ENCODE measurements around the gene PTPRJ.

PTPRJ gene

DNA sequence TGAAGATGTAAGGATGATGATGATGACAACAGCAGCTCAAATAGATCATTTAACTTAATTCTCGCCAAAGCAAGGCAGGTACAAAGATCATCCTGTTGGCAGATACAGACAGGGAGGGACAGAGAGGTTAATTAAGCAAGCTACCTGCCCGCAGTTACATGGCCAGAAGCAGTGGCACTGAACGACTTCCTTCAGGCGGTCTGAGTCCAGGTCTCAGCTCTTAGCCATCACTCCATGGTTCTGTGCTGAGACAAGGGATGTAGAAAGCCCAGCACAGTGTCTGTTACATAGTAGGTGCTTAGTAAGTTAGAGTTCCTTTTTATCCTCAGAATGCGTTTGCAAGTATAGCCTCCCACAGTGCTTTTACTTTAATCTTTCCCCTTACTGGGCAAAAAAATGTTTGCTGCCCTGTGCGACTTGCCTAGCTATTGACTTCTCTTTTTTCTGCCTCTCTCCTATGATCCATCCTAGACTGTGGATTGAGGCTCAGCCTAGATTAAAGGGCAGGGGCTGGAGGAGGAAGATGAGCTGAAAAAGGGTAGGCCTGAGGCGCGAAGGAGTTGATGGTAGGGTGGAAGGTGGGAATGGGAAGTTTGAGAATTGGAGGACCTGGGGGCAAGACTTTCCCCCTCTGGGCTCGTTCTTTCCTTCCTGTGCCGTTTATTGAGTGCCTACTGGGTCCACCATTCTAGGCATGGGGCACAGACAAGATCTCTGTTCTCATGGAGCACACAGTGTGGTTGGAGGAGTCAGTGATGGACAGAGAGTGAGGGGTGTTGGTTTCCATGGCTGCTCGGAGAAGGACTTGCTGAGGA lies 128.1 kb downstream of the PTPRJ start:
- no peak for TF ChIP-seq EZH2phosphoT487 (IDR thresholded peaks at IDR 0.05; ENCODE audit: borderline replicate concordance, low read length)
- TF ChIP-seq CTCF (IDR thresholded peaks at IDR 0.05; ENCODE audit: low read depth, low read length, poor library complexity, severe bottlenecking): no peak
- Histone ChIP-seq H3K4me3 (ENCODE audit: low read length) (peak overlapping the region; percentile 72; the same call in 1 of the 2 replicates), H3F3A (ENCODE audit: control insufficient read depth, insufficient read depth) (peaks cover 3% of the 10 kb centered on the region; the same call in 1 of the 2 replicates), H3K9me3 (ENCODE audit: control insufficient read depth, insufficient read depth, low read length) (no peaks in the 10 kb centered on the region), H3K9me2 (replicated peaks; ENCODE audit: control insufficient read depth, low read length) (no peaks in the 10 kb centered on the region), H3K4me2 (ENCODE audit: low read length) (peak overlapping the region; percentile 93), H3K36me3 (ENCODE audit: control insufficient read depth, low read length) (no peaks in the 10 kb centered on the region), H3K27me3 (ENCODE audit: control insufficient read depth, low read length) (no peaks in the 10 kb centered on the region), H3K79me2 (ENCODE audit: control insufficient read depth, low read length) (no peaks in the 10 kb centered on the region), H3K27ac (ENCODE audit: low read depth, low read length) (no peak overlapping the region), H4K20me1 (ENCODE audit: control insufficient read depth, insufficient read depth, low read depth, low read length) (no peaks in the 10 kb centered on the region), H3K4me1 (ENCODE audit: control insufficient read depth, low read length) (peaks cover 66% of the 10 kb centered on the region)

DNA sequence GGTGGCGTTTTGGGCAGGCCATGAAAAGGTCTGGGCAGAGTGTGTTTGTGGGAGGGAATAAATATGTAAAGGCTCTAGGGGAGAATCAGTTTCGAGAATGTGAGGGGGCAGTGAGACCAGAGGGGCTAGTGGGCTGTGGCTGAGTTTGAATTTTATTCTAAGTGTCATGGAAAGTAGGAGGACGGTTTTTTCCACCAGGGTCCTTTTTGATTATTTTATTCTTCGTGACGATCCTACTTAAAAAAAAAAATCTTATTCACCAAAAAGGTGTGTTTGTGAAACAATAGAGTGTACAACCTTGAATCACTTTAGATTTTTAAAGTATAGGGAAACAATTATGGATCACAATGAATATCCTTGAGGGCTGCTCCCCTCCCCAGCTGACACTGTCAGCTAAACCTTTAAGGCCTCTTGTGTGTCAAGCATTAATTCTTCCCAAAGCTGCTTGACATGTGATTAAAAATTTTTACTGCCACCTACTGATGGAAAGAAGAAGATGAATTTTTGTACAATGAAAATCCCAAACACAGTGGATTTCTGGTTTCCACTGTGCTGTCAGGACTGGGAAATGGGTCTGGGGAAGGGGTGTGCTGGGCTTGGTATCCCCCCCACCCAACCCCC lies 128.8 kb downstream of the PTPRJ start:
- no peak for TF ChIP-seq CTCF (IDR thresholded peaks at IDR 0.05; ENCODE audit: low read depth, low read length, poor library complexity, severe bottlenecking)
- TF ChIP-seq EZH2phosphoT487 (IDR thresholded peaks at IDR 0.05; ENCODE audit: borderline replicate concordance, low read length): no peak
- Histone ChIP-seq H3K4me1 (ENCODE audit: control insufficient read depth, low read length) (peaks cover 66% of the 10 kb centered on the region), H3K9me3 (ENCODE audit: control insufficient read depth, insufficient read depth, low read length) (no peaks in the 10 kb centered on the region), H3K36me3 (ENCODE audit: control insufficient read depth, low read length) (no peaks in the 10 kb centered on the region), H4K20me1 (ENCODE audit: control insufficient read depth, insufficient read depth, low read depth, low read length) (no peaks in the 10 kb centered on the region), H3K4me2 (ENCODE audit: low read length) (peak overlapping the region; percentile 93), H3K9me2 (replicated peaks; ENCODE audit: control insufficient read depth, low read length) (no peaks in the 10 kb centered on the region), H3K79me2 (ENCODE audit: control insufficient read depth, low read length) (no peaks in the 10 kb centered on the region), H3K27me3 (ENCODE audit: control insufficient read depth, low read length) (no peaks in the 10 kb centered on the region), H3F3A (ENCODE audit: control insufficient read depth, insufficient read depth) (peaks cover 3% of the 10 kb centered on the region; the same call in 1 of the 2 replicates), H3K4me3 (ENCODE audit: low read length) (peak overlapping the region; percentile 72), H3K27ac (ENCODE audit: low read depth, low read length) (peak overlapping the region; percentile 72)

- TF ChIP-seq CTCF (IDR thresholded peaks at IDR 0.05; ENCODE audit: low read depth, low read length, poor library complexity, severe bottlenecking): no peak
- no peak for TF ChIP-seq EZH2phosphoT487 (IDR thresholded peaks at IDR 0.05; ENCODE audit: borderline replicate concordance, low read length)
- no peaks in the 10 kb centered on the region for H3K9me2 ChIP-seq (replicated peaks; ENCODE audit: control insufficient read depth, low read length)
- H3K9me3 ChIP-seq (ENCODE audit: control insufficient read depth, insufficient read depth, low read length): peaks cover 11% of the 10 kb centered on the region
- H3K27me3 ChIP-seq (ENCODE audit: control insufficient read depth, low read length): no peaks in the 10 kb centered on the region
- H3K36me3 ChIP-seq (ENCODE audit: control insufficient read depth, low read length): no peaks in the 10 kb centered on the region
- H3K79me2 ChIP-seq (ENCODE audit: control insufficient read depth, low read length): no peaks in the 10 kb centered on the region
- no peaks in the 10 kb centered on the region for H4K20me1 ChIP-seq (ENCODE audit: control insufficient read depth, insufficient read depth, low read depth, low read length)
- peaks cover 64% of the 10 kb centered on the region for H3K4me1 ChIP-seq (ENCODE audit: control insufficient read depth, low read length)
- H3F3A ChIP-seq (ENCODE audit: control insufficient read depth, insufficient read depth): peaks cover 3% of the 10 kb centered on the region; the same call in 1 of the 2 replicates
- H3K27ac ChIP-seq (ENCODE audit: low read depth, low read length): peak overlapping the region; percentile 72
- H3K4me3 ChIP-seq (ENCODE audit: low read length): peak overlapping the region; percentile 72
- peak overlapping the region; percentile 93 for H3K4me2 ChIP-seq (ENCODE audit: low read length)
Measured at GRCh38 chr11:48110509-48110766, 130.1 kb downstream of the PTPRJ start.
